GM23338 (cell line): Measurements from ENCODE around the gene PHYH.

Experiments
- EZH2 ChIP-seq: fragments of 200-600 bp; sonication (generic); IDR thresholded peaks from one replicate; pipeline ENCODE4 v1.8.0; 2017; ENCODE audit warnings: antibody characterized with exemption, mild to moderate bottlenecking, low read depth; ENCODE audit not compliant: unreplicated experiment
- POLR2AphosphoS5 ChIP-seq: IDR thresholded peaks from 2 replicates; pipeline ENCODE4 v1.6.1; 2016; ENCODE audit warnings: antibody characterized with exemption, low read depth
- TF ChIP-seq, protein P1 (sequence below), 2 experiments: fragments of 200-600 bp in 1 of 2; sonication (generic) in 1 of 2; conservative IDR thresholded peaks; 2 replicates each; pipeline versions ENCODE4 v1.5.1 to v1.6.1; 2016 to 2017; ENCODE audit warnings: antibody characterized with exemption in 2 of 2, low read depth in 2 of 2, mild to moderate bottlenecking in 2 of 2, moderate library complexity in 1 of 2
- TF ChIP-seq, protein P2 (sequence below): IDR thresholded peaks from 2 replicates; pipeline ENCODE4 v1.6.1; 2016; ENCODE audit warnings: antibody characterized with exemption

DNA sequence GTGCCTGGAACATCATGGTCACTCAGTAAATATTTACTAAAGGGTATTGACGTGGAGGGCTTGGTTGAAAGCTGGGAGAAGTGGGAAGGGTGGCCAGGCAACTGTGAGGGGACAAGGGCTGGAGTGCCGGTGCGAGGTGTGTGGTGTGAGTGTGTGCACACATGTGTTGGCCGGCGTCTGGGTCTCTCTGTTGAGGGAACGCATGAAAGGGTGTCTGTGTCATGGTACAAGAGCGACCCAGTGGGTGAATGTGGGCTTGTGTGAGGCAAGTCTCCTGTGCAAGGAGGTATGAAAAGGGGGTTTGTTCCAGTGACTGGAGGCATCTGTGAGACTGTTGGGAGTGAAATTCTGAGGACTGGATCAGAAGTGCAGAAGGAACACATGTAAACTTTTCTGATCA is 36.3 kb downstream of the PHYH start:
- TF ChIP-seq, protein P1, sequence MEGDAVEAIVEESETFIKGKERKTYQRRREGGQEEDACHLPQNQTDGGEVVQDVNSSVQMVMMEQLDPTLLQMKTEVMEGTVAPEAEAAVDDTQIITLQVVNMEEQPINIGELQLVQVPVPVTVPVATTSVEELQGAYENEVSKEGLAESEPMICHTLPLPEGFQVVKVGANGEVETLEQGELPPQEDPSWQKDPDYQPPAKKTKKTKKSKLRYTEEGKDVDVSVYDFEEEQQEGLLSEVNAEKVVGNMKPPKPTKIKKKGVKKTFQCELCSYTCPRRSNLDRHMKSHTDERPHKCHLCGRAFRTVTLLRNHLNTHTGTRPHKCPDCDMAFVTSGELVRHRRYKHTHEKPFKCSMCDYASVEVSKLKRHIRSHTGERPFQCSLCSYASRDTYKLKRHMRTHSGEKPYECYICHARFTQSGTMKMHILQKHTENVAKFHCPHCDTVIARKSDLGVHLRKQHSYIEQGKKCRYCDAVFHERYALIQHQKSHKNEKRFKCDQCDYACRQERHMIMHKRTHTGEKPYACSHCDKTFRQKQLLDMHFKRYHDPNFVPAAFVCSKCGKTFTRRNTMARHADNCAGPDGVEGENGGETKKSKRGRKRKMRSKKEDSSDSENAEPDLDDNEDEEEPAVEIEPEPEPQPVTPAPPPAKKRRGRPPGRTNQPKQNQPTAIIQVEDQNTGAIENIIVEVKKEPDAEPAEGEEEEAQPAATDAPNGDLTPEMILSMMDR (conservative IDR thresholded peaks at IDR 0.05; ENCODE audit: low read depth in 2 of 2), result no peak
- TF ChIP-seq POLR2AphosphoS5 (no peak), EZH2 (no peak)
- TF ChIP-seq, protein P2, sequence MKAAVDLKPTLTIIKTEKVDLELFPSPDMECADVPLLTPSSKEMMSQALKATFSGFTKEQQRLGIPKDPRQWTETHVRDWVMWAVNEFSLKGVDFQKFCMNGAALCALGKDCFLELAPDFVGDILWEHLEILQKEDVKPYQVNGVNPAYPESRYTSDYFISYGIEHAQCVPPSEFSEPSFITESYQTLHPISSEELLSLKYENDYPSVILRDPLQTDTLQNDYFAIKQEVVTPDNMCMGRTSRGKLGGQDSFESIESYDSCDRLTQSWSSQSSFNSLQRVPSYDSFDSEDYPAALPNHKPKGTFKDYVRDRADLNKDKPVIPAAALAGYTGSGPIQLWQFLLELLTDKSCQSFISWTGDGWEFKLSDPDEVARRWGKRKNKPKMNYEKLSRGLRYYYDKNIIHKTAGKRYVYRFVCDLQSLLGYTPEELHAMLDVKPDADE, result no peak
